ENCODE results near the gene RNF44. TPM values are rescaled to one million over a fixed set of nuclear protein-coding genes. Genes with fewer than 3 reads are reported as not detected.

The RNF44 gene
- 47.3 and 53.0 TPM in 2 replicates for total RNA-seq
- long read RNA-seq, partial matches to known transcripts = 0 of 1 reads
- long read RNA-seq, other reads (novel, unspliced or antisense) = 1 of 1 reads

DNA sequence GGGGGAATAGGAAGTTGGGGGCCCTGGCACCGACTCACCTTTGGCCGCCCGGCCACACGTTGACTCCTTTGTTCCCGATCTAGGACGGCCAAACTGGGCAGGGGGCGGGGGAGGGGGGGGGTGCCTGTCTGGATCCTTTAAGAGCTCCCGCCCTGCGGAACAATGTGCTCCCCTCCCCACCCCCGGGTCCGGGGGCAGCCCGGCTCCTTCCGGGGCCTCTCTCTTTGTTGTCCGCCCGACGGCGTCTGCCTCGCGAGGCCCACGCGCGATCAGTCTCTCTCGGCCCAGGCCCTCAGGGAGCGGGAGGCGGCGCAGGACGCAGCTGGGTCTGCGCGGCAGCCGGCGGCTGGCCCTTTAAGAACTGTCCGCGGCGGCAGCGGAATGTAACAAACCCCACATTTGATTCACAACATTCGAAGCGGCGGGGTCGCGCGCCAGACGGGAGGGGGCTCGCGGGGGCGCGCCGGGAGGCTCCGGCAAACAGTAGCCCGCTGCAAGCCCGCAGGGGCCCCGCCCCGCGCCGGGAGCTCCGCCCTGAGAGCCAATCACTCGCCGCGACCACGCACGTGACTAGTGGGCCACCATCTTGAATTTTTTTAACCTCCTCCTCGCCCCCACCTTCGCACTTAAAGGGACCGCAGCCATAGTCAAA lies at the start of gene RNF44:
Gene RNF44, minus strand, starts transcription at position 501 of the 652 bp plus-strand sequence. CDS start 4,930 bp downstream, outside the sequence.
- H3K4me3 Mint-ChIP-seq (ENCODE audit: unreplicated experiment) = peak within 1 kb of the TSS; percentile 97
- peak; percentile 100 for DNase-seq (ENCODE audit: extremely low spot score, unreplicated experiment)
- TF ChIP-seq, protein P1, sequence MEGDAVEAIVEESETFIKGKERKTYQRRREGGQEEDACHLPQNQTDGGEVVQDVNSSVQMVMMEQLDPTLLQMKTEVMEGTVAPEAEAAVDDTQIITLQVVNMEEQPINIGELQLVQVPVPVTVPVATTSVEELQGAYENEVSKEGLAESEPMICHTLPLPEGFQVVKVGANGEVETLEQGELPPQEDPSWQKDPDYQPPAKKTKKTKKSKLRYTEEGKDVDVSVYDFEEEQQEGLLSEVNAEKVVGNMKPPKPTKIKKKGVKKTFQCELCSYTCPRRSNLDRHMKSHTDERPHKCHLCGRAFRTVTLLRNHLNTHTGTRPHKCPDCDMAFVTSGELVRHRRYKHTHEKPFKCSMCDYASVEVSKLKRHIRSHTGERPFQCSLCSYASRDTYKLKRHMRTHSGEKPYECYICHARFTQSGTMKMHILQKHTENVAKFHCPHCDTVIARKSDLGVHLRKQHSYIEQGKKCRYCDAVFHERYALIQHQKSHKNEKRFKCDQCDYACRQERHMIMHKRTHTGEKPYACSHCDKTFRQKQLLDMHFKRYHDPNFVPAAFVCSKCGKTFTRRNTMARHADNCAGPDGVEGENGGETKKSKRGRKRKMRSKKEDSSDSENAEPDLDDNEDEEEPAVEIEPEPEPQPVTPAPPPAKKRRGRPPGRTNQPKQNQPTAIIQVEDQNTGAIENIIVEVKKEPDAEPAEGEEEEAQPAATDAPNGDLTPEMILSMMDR (IDR thresholded peaks at IDR 0.05) = no peak
- H3K36me3 Mint-ChIP-seq (ENCODE audit: unreplicated experiment) = no peaks in the 10 kb centered on the region
- H3K4me1 Mint-ChIP-seq (ENCODE audit: unreplicated experiment) = peaks cover 50% of the 10 kb centered on the region
- H3K27me3 Mint-ChIP-seq (ENCODE audit: unreplicated experiment) = no peaks in the 10 kb centered on the region
- H3K27ac Mint-ChIP-seq (ENCODE audit: unreplicated experiment) = peak within 1 kb of the TSS; percentile 98
- no peaks in the 10 kb centered on the region for H3K9me3 Mint-ChIP-seq (ENCODE audit: unreplicated experiment)

DNA sequence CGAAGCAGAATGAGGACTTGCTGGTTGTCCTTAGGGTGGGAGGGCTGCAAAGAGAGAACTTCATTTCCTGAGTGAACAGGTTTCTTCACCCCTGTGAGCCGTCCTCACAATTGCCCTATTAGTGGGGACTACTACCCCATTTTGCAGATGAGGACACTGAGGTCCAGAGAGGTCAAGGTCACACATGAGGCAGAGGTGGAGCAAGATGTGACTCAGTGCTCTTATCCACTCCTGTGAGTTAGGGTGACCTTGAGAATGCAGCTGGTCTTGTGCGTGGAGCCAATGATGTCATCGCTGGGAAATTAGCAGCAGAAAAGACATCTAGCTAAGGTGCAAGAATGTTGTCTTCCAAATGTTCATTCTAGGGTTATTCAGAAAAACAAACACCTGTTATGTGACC lies 45.9 kb upstream of the RNF44 start:
- no peak overlapping the region for H3K27ac Mint-ChIP-seq (ENCODE audit: unreplicated experiment)
- TF ChIP-seq, protein P1 (IDR thresholded peaks at IDR 0.05) = no peak
- H3K9me3 Mint-ChIP-seq (ENCODE audit: unreplicated experiment) = no peaks in the 10 kb centered on the region
- DNase-seq (ENCODE audit: extremely low spot score, unreplicated experiment) = no peak
- no peak overlapping the region for H3K4me3 Mint-ChIP-seq (ENCODE audit: unreplicated experiment)
- H3K27me3 Mint-ChIP-seq (ENCODE audit: unreplicated experiment) = peaks cover 3% of the 10 kb centered on the region
- no peaks in the 10 kb centered on the region for H3K36me3 Mint-ChIP-seq (ENCODE audit: unreplicated experiment)
- H3K4me1 Mint-ChIP-seq (ENCODE audit: unreplicated experiment) = no peaks in the 10 kb centered on the region

DNA sequence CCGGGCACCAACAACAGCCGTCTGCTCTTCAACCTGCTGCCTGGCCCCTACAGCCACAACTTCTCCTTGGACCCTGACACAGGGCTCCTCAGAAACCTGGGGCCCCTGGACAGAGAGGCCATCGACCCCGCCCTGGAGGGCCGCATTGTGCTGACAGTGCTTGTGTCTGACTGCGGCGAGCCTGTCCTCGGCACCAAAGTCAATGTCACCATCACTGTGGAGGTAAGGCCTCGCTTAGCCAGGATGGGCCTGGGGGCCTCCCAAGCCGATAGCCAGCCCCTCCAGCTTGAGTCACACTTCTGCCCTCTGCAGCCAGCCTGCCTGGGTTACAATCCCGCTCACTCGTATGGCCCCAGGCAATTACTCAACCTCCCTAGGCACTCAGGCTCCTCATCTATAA lies 44.2 kb upstream of the RNF44 start:
- no peak overlapping the region for H3K4me3 Mint-ChIP-seq (ENCODE audit: unreplicated experiment)
- no peaks in the 10 kb centered on the region for H3K9me3 Mint-ChIP-seq (ENCODE audit: unreplicated experiment)
- DNase-seq (ENCODE audit: extremely low spot score, unreplicated experiment) = no peak
- no peaks in the 10 kb centered on the region for H3K36me3 Mint-ChIP-seq (ENCODE audit: unreplicated experiment)
- no peaks in the 10 kb centered on the region for H3K4me1 Mint-ChIP-seq (ENCODE audit: unreplicated experiment)
- H3K27me3 Mint-ChIP-seq (ENCODE audit: unreplicated experiment) = peaks cover 3% of the 10 kb centered on the region
- TF ChIP-seq, protein P1 (IDR thresholded peaks at IDR 0.05) = no peak
- no peak overlapping the region for H3K27ac Mint-ChIP-seq (ENCODE audit: unreplicated experiment)

DNA sequence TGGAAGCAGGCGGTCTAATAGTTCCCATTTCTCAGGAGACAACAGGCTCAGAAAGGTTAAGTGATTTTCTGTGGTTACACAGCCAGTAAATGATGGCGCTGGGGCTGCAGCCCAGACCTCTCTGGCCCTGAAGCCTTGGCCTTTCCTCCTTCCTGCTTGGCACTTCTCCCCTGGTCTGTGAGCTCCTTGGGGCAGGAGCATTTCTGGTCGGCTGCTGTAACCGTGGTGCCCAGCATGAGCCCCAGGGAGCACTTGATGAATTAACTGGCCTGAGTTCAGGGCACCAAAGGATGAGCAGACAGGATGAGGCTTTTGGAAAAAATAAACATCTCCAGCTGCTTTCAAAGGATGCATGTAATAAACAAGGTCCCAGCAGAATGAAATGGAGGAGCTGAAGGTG lies 42.1 kb upstream of the RNF44 start:
- H3K9me3 Mint-ChIP-seq (ENCODE audit: unreplicated experiment) = no peaks in the 10 kb centered on the region
- H3K4me3 Mint-ChIP-seq (ENCODE audit: unreplicated experiment) = no peak overlapping the region
- H3K27me3 Mint-ChIP-seq (ENCODE audit: unreplicated experiment) = peaks cover 3% of the 10 kb centered on the region
- no peak overlapping the region for H3K27ac Mint-ChIP-seq (ENCODE audit: unreplicated experiment)
- TF ChIP-seq, protein P1 (IDR thresholded peaks at IDR 0.05) = no peak
- no peaks in the 10 kb centered on the region for H3K4me1 Mint-ChIP-seq (ENCODE audit: unreplicated experiment)
- DNase-seq (ENCODE audit: extremely low spot score, unreplicated experiment) = no peak
- H3K36me3 Mint-ChIP-seq (ENCODE audit: unreplicated experiment) = no peaks in the 10 kb centered on the region

DNA sequence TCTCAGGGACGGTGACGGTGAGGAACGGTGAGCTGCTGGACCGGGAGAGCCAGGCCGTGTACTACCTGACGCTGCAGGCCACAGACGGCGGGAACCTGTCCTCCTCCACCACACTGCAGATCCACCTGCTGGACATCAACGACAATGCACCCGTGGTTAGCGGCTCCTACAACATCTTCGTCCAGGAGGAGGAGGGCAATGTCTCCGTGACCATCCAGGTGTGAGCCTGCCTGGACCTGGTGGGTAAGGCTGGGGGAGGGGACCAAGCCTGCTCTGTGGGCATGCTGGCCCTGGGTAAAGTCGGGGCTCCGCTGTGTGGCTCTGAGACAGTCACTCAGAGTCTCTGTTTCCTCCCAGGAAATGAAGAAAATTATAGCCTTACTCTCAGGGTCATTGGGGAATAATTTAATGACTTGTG lies 41.2 kb upstream of the RNF44 start:
- no peaks in the 10 kb centered on the region for H3K36me3 Mint-ChIP-seq (ENCODE audit: unreplicated experiment)
- H3K4me1 Mint-ChIP-seq (ENCODE audit: unreplicated experiment) = no peaks in the 10 kb centered on the region
- H3K27me3 Mint-ChIP-seq (ENCODE audit: unreplicated experiment) = peaks cover 3% of the 10 kb centered on the region
- H3K9me3 Mint-ChIP-seq (ENCODE audit: unreplicated experiment) = no peaks in the 10 kb centered on the region
- no peak overlapping the region for H3K27ac Mint-ChIP-seq (ENCODE audit: unreplicated experiment)
- TF ChIP-seq, protein P1 (IDR thresholded peaks at IDR 0.05) = peak; percentile 51
- H3K4me3 Mint-ChIP-seq (ENCODE audit: unreplicated experiment) = no peak overlapping the region
- DNase-seq (ENCODE audit: extremely low spot score, unreplicated experiment) = no peak

Data from osteocyte (in vitro differentiated cells).